Activated T-cell treated with anti-CD3 and anti-CD28 coated beads for 4 hours (primary cell): Measurements from ENCODE around the gene SEMA6B.
"Not testable (repeated sequence)": the region's sequence is repeated elsewhere in the genome, so short reads cannot be mapped to it uniquely, and the experiment has no call there.

Source experiments
- DNase-seq: peaks from one replicate; pipeline ENCODE4 v3.0.0-alpha.2; 2020

The SEMA6B gene

GRCh38 chr19:4559569-4559968, at the start of gene SEMA6B:
Gene SEMA6B (minus strand): TSS chr19:4559684. CDS start chr19:4558457, 1,227 bp downstream.
- no peak for DNase-seq

GRCh38 chr19:4606921-4607678, 47.6 kb upstream of the SEMA6B start:
- DNase-seq = no peak

- DNase-seq = no peak
These were observed 46.7 kb upstream of the SEMA6B start for GRCh38 chr19:4606181-4606580.

- DNase-seq = no peak
These were observed 45.4 kb upstream of the SEMA6B start for GRCh38 chr19:4604912-4605311.

- DNase-seq = no peak
These were observed 43.4 kb upstream of the SEMA6B start for GRCh38 chr19:4602915-4603314.

GRCh38 chr19:4602173-4602788, 42.8 kb upstream of the SEMA6B start:
- no peak for DNase-seq

GRCh38 chr19:4600893-4601292, 41.4 kb upstream of the SEMA6B start:
- no peak for DNase-seq

GRCh38 chr19:4600082-4600481, 40.6 kb upstream of the SEMA6B start:
- DNase-seq = no peak

- no peak for DNase-seq
These were observed 39.2 kb upstream of the SEMA6B start for GRCh38 chr19:4598712-4599111.

GRCh38 chr19:4597975-4598671, 38.6 kb upstream of the SEMA6B start:
- peak; percentile 25 for DNase-seq

- no peak for DNase-seq
These were observed 37.9 kb upstream of the SEMA6B start for GRCh38 chr19:4597278-4597974.

- no peak for DNase-seq
These were observed 36.8 kb upstream of the SEMA6B start for GRCh38 chr19:4596033-4596904.

GRCh38 chr19:4595158-4595557, 35.7 kb upstream of the SEMA6B start:
- DNase-seq = not testable (repeated sequence)

- no peak for DNase-seq
These were observed 34.7 kb upstream of the SEMA6B start for GRCh38 chr19:4594201-4594600.

GRCh38 chr19:4593409-4593851, 33.9 kb upstream of the SEMA6B start:
- DNase-seq = no peak

- DNase-seq = no peak
These were observed 33.0 kb upstream of the SEMA6B start for GRCh38 chr19:4592445-4592844.

GRCh38 chr19:4591320-4591719, 31.8 kb upstream of the SEMA6B start:
- DNase-seq = no peak

GRCh38 chr19:4590559-4590958, 31.1 kb upstream of the SEMA6B start:
- no peak for DNase-seq

- no peak for DNase-seq
These were observed 30.3 kb upstream of the SEMA6B start for GRCh38 chr19:4589579-4590410.

GRCh38 chr19:4588291-4588761, 28.8 kb upstream of the SEMA6B start:
- no peak for DNase-seq

- DNase-seq = no peak
These were observed 28.0 kb upstream of the SEMA6B start for GRCh38 chr19:4587527-4587926.
